ENCODE results near the gene ITGA7.
A peak's percentile ranks its signal among the peaks of the same experiment; 100 is the strongest.

ITGA7 gene

DNA sequence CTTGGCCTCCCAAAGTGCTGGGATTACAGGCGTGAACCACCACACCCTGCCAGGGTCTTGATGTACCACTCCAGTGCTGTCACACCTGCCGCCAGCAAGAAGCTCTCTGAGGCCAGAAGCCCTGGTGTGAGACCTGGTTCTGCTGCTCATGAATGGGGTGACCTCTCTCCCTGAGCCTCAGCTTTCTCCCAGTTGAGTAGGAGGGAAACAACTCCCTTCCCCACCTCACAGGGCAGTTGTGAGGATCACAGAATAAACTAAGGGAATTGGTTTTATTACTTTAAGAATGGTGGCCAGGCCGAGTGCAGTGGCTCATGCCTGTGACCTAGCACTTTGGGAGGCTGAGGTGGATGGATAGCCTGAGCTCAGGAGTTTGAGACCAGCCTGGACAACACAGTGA is 26.9 kb upstream of the ITGA7 start:
- no peak for DNase-seq

DNA sequence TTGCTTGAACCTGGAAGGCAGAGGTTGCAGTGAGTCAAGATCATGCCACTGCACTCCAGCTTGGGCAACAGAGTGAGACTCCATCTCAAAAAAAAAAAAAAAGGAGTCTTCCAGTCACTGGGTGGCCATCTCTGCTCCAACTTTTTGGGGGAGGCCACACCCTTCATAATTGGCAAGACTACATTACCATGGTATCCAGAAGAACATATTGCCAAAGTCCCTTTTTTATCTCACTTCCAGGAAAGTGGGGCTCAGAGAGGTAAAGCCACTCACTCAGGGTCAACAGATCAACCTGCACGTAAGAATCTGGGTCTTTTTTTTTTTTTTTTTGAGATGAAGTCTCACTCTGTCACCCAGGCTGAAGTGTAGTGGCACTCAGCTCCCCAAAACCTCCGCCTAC is 26.2 kb upstream of the ITGA7 start:
- no peak for DNase-seq

DNA sequence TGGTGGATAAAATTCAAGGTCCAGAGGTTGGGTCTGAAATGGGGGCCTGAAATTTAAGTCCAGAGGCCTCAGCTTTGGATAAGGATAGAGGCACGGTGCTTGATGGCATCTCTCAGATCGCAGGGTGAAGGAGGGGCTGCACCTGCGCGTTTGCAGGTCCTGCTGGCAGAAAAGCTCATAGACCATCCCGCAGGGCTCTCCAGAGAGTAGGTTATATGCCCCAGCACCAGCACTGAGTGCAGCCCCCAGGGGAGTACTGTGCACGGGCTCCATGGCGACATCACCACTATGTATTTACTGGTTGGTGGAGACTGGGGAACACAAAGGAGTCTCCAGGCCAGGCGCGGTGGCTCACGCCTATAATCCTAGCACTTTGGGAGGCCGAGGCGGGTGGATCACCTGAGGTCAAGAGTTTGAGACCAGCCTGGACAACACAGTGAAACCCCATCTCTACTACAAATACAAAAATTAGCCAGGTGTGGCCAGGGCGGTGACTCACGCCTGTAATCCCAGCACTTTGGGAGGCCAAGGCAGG is 25.4 kb upstream of the ITGA7 start:
- DNase-seq, result no peak

DNA sequence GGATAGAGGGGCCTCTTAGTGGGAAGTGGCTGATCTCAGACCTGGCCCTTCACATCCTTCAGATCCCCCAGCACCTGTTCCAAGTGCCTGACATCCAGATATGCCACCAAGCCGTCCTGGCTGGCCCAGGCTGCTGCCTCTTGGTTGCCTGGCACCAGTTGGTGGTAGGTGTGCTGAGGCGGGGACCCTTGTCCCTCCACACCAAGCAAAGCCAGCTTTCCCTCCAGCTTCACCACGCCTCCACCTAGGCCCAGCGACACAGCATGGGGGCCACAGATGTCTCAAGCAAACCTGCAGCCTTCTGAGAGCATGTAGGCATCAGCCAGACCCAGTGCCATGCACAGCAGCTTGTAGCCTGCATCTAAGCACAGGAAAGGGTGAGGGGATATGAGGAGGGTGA is 24.6 kb upstream of the ITGA7 start:
- DNase-seq, result no peak

DNA sequence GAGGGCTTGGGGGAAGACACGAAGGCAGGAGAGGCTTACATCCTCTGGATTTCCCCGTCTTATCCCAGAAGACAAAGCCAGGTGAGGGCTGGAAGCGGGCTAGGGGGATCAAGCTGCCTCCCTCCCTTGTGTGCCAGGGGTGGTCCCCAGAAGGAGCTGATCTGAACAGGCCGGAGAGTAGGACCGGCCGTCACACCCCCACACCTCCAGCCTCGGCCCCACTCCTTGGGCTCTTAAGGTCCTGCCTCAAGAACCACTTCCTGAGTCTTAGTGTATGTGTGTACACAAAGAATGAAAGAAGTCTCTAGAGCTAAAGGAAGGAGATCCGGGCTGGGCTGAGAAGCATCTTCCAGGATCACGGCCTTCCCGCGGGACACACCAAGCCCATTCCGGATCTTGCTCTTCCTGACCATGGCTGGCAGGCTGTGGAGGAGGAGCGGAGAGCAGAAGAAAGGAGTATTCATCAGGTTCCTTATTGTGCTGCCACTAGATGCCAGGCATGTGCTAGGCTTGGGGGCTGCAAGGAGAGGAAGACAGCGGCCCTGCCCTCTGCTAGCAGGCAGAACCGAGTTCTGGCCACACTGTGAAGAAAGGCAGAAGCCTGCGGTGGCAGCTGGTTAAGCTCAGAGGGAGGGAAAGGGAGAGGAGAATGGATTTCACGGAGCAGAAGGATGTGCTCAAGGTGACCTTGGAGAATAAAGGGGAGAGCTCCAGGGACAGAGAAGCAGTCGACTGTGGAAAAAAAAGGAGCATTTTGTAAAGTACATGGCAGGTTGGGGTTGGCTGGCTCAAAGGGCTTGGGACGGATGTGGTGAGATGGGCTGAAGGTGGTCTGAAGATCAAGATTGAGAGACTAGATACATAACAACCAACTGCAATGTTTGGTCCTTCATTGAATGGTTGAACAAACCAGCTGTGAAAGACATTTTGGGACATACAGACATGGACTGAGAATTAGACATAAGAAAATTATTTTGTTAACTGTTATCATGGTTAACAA is 22.4 kb upstream of the ITGA7 start:
- peak; percentile 77 for DNase-seq

DNA sequence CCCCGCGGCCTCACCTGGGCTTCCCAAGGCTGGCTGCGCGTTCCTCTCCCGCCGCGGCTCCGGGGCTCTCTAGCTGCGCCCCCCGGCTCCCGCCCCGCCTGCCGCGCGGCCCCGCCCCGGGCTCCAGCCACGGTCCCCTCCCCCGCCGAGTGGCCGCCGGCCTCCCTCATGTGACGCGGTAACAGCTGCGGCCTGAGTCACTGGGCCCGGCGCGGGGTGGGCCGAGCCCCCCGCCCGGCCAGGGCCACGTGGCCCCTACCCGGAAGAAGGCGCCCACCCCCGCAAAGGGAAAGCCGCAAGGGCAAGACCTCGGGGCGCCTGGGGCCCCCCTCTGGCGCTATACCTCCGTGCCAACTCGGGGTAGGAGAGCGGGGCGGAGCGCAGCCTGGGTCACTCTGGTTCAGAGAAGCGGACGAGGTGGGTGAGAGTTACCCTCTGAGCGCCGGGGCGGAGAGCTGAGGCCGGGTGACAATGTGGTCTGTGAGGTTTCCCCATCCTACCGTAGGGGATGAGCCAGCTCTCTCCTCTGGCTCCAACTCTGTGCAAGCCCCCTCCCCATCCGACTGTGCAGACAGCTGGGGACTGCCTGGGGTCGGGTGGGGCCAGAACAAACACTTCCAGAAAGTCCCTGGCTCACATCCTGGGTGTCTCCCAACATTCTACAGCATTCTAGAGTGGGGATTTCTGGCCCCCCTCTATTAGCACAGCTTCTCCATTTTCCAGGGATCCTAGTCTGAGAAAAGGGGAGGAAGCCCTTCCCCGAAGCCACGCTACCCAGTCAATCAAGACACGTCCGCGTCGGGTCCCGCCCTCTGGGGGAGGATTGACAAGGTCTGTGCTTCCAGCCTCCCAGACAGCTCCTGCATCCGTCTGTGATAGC is 21.5 kb upstream of the ITGA7 start, which contains the start of gene CD63:
TSS of gene CD63 (minus strand) at position 71 of the 880 bp plus-strand sequence. CDS start 668 bp downstream, outside the sequence.
- DNase-seq, result peak; percentile 96

DNA sequence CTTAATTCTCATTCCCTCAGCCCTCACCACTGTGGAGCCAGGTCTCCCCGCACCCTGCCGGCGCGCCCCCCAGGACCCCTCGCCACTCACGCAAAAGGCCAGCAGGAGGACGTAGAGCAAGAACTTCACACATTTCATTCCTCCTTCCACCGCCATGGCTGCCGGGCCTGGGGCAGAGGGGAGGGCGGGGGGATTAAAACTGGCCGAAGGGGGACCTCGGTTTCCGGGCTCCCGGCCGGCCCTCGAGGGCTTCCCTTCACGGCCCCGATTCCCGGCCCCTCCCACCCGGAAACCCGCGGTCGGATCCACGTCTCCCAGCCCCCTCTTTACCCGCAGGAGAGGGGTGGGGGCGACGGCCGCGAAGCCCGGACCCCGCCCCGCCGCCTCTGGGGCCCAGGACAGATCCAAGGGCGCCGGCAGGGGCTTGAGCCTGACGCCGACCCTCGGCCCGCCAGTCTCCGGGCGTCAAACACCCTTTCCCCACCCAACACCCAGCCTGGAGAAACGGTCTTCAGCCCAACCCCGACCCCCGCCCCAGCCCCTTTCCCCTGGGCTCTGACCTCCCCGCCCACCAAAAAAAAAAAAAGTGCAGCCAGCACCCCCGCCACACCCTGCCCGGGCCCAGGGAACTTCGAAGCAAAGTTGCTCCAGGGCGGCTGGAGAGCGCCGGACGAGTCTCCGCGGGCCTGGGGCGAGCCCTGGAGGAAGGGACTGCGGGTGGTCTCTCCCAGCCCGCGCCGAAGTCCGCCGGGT is 20.7 kb upstream of the ITGA7 start:
- peak; percentile 90 for DNase-seq

DNA sequence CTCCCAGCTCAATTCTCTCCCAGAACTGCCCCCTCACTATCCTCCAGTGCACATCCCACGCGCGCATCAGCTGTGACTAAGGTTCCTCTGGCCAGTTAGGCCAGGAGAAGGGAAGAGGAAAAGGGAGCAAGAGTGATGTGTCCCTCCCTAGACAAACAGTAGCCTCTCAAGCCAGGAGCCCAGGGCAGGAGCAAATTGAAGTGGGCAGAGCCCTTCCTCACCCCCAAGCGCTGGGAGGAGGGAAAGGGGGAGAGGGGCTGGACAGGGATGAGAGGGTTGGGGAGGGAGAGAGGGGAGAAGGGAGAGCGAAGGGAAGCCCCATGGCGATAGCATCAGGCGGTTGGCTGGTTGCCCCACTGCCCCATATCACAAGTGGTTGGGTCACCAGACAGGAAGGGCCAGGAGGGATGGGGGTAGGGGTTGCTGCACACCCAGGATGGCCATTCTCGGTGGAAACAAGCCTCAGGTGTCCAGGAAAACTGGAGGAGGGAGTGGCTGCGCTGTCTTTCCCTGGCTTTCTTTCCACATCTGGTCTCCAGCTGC is 20.0 kb upstream of the ITGA7 start:
- no peak for DNase-seq

DNA sequence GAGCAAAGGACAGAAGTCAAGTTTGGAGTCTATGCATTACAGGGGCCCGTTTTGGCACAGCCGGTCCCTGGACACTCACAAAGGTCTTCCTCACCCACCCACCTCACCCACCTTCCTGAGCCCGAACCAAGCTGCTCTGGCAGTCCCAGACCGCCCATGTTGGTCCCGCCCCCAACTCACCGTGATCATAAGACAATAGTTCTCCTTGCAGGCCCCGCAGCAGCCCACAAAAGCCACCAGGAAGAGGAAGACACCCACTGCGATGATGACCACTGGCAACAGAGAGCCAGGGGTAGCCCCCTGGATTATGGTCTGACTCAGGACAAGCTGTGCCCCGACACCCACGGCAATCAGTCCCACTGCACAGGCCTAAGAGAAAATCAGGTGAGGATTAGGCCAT is 19.3 kb upstream of the ITGA7 start:
- DNase-seq, result no peak

DNA sequence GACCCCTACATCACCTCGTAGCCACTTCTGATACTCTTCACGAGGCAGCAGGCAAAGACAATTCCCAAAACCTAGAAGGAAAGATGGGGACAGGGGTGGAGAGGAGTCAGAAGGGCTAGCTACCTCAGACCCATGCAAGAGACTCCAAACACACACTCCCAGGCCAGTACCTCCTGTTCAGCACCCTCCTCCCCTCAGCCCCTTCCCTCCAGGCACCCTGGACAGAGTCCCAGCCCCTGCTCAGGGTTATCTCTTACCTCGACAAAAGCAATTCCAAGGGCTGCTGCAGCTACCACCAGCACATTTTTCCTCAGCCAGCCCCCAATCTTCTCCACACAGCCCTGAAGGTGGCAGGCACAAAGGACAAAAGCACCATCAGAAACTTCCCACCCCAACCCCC is 17.9 kb upstream of the ITGA7 start:
- no peak for DNase-seq

DNA sequence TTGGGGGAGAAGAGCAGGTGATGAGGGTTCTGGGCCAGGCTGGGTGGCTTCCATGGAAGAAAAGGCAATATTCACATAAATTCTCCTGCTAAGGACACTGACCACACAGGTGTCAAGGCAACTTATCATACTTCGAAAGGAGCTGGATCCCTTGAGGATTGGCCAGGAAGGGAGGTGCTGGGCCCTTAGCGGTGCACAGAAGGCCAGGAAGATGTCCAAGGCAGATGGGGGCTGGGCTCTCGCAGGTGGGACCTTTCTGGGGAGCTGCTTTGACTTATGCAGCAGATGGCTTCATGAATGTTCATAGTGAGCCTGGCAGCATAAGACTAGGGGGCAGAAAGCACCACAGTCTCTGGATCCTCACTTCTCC is 17.2 kb upstream of the ITGA7 start:
- no peak for DNase-seq

DNA sequence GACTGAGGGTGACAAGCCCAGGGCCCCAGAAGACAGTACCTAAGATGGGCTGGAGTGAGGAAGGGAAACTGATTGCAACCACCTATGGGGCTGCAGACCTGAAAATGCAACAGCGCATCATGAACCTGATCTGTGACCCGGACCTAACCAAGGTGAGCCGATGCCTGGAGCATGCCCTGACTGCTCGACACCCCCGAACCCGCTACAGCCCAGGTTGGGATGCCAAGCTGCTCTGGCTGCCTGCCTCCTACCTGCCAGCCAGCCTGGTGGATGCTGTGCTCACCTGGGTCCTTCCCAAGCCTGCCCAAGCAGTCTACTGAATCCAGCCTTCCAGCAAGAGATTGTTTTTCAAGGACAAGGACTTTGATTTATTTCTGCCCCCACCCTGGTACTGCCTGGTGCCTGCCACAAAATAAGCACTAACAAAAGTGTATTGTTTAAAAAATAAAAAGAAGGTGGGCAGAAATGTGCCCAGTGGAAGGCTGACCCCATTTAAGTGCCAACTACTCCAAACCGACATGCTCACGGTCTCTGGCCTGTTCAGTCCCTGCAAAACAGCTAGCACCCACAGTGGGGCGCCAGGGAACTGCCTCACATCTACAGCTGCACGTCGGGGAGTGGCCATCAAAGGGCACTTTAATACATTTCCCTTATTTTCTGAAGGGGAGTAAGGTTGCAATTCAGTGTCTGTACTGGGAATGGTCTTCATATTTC is 16.7 kb upstream of the ITGA7 start:
- peak; percentile 79 for DNase-seq

DNA sequence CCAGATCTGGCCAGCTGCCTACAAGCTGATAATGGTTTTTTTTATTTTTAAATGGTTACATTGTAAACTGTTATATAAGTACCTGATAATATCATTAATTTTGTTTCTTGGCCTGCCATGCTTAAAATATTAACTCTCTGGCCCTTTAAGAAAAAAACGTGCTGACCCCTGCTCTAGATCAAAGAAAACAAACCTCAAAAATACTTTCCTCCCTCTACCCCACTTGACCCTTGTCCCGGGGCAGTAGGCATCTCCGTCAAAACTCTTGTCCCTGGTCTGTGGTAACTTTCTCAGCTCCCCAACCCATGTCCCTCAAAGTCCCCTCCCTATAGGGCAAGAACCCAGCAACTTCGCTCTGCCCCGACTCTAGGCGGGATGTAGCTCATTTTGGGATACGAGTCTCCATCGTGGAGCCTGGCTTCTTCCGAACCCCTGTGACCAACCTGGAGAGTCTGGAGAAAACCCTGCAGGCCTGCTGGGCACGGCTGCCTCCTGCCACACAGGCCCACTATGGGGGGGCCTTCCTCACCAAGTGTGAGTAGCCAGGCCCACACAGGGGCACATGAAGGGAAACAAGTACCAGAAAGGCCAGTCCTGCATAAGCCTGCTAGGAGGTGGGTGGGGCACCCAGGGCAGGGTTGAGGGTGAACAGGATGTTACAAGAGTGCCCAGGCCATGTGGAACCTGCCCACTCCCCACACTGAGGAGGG is 16.0 kb upstream of the ITGA7 start:
- DNase-seq, result no peak

DNA sequence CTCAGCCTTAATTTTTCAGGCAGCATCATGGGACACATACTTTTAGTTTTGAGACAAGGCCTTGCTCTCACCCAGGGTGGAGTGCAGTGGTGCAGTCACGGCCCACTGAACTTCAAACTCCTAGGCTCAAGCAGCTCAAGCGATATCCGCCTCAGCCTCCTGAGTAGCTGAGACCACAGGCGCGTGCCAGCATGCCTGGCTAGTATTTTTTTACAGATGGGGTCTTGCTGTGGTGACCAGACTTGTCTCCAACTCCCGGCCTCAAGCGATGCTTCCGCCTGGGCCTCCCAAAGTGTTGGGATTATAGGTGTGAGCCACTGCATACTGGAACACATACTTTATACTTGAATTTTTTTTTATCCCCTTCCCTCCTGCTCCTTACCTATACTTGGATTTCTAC is 15.2 kb upstream of the ITGA7 start:
- no peak for DNase-seq

DNA sequence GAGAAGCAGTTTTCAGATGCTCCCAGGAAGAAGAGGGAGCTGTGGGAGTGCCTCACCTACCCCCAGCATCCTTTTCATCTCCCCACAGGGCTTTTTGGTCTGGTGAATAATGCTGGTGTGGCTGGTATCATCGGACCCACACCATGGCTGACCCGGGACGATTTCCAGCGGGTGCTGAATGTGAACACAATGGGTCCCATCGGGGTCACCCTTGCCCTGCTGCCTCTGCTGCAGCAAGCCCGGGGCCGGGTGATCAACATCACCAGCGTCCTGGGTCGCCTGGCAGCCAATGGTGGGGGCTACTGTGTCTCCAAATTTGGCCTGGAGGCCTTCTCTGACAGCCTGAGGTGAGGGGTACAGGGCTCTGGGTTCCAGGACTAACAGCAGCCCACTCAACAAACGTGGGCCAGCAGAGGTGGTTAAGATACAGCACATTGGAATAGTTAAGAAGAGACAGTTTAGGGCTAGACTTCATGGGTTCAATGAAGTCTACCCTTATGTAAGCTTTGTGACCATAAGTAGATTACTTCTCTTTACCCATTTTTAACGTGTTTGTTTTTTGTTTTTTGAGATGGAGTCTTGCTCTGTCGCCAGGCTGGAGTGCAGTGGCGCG is 14.0 kb upstream of the ITGA7 start:
- DNase-seq, result no peak

DNA sequence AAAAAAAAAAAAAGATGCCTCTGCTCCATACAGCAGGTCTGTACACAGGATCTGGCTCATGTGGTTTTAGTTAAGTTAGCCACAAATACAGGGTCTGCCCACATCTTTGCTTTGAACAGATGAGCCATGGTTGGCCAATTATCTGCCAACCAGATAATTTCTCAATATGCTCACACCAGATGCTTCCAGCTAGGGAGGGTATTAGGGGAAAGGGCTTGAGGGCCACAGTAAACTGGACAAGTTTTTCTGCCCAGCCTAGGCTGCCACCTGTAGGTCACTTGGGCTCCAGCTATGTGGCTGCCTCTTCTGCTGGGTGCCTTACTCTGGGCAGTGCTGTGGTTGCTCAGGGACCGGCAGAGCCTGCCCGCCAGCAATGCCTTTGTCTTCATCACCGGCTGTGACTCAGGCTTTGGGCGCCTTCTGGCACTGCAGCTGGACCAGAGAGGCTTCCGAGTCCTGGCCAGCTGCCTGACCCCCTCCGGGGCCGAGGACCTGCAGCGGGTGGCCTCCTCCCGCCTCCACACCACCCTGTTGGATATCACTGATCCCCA is 13.3 kb upstream of the ITGA7 start:
- peak; percentile 67 for DNase-seq

DNA sequence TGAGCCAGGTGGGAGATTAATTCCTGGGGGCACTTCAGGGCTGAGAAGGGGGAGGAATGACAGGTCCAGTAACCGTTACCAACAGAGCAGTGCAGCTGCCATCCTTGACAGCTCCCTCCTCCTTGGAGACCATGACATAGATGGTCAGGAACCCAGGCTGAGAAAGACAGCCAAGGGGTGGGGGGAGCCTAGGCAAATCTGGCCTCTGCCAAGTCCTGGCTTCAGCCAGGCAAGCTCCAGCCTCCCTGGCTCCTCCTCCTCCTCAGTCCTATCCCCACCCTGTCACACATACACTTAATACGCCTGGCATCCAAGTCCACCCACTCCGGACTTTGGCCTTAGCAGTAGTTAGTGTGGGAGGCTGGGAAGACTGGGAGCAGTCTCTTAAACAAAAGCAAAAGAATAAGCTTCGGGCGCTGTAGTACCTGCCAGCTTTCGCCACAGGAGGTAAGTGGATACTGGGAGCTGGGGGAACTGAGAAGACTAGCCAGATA is 12.4 kb upstream of the ITGA7 start, which contains the start of gene RDH5:
TSS of gene RDH5 (plus strand) at position 323 of the 494 bp plus-strand sequence. CDS start 792 bp downstream, outside the sequence.
- peak; percentile 80 for DNase-seq

DNA sequence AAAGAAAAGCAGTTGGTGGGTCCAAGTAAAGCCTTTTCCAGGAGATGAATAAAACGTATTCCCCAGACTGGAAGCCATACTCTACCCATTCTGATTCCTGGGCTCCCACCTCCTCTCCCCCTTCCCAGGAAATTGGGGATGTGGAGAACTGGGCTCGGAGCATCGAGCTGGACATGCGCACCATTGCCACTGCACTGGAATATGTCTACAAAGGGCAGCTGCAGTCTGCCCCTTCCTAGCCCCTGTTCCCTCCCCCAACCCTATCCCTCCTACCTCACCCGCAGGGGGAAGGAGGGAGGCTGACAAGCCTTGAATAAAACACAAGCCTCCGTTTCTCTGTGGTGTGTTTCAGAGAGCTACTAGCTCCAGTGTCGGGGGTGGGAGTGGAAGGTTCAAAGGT is 11.7 kb upstream of the ITGA7 start:
- DNase-seq, result peak; percentile 19

DNA sequence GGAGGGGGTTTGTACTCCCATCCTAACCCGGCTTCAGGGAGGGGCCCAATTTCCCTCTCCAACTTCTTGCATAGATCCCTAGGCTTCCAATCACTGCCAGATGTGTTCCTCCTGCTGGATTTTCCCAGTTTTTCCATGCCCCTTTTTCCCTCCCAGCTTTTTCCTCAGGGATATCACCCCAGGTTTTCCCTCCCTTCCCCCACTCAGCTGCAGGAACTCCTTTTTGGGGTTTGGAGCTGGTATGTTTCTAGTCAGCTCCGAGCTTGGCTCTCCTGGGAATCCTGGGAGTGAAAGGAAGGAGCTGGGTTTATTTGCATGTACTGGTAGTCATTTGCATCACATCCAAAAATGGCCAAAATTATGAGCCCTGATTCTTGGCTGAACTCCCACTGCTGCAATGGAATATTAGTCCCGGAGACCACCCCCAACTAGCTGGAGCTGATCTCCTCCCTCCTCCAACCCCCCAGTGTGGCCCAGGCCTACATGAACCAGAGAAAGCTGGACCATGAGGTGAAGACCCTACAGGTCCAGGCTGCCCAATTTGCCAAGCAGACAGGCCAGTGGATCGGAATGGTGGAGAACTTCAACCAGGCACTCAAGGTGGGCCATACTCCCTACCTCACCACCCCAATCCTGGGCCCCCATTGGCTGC is 11.0 kb upstream of the ITGA7 start:
- peak; percentile 61 for DNase-seq
